ENCODE measurements around the gene C1orf53.

- no peak for TF ChIP-seq ZFP3 (CRISPR knock-in tag; IDR thresholded peaks at IDR 0.05)
- no peak for TF ChIP-seq OSR1 (CRISPR knock-in tag; IDR thresholded peaks at IDR 0.05)
- no peak for TF ChIP-seq POU6F1 (CRISPR knock-in tag; IDR thresholded peaks at IDR 0.05; ENCODE audit: borderline replicate concordance, low read depth)
- TF ChIP-seq, protein P1, sequence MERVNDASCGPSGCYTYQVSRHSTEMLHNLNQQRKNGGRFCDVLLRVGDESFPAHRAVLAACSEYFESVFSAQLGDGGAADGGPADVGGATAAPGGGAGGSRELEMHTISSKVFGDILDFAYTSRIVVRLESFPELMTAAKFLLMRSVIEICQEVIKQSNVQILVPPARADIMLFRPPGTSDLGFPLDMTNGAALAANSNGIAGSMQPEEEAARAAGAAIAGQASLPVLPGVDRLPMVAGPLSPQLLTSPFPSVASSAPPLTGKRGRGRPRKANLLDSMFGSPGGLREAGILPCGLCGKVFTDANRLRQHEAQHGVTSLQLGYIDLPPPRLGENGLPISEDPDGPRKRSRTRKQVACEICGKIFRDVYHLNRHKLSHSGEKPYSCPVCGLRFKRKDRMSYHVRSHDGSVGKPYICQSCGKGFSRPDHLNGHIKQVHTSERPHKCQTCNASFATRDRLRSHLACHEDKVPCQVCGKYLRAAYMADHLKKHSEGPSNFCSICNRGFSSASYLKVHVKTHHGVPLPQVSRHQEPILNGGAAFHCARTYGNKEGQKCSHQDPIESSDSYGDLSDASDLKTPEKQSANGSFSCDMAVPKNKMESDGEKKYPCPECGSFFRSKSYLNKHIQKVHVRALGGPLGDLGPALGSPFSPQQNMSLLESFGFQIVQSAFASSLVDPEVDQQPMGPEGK (CRISPR knock-in tag; IDR thresholded peaks at IDR 0.05; ENCODE audit: borderline replicate concordance), result no peak
- no peak for TF ChIP-seq ARNTL (CRISPR knock-in tag; IDR thresholded peaks at IDR 0.05; ENCODE audit: borderline replicate concordance, low read depth)
- no peak for TF ChIP-seq TSHZ2 (CRISPR knock-in tag; IDR thresholded peaks at IDR 0.05)
- no peak for TF ChIP-seq PPARA (CRISPR knock-in tag; IDR thresholded peaks at IDR 0.05; ENCODE audit: borderline replicate concordance)
- no peak for TF ChIP-seq CSDC2 (CRISPR knock-in tag; IDR thresholded peaks at IDR 0.05)
- TF ChIP-seq ZNF565 (CRISPR knock-in tag; conservative IDR thresholded peaks at IDR 0.05; ENCODE audit: low read depth), result no peak
- TF ChIP-seq, protein P2, sequence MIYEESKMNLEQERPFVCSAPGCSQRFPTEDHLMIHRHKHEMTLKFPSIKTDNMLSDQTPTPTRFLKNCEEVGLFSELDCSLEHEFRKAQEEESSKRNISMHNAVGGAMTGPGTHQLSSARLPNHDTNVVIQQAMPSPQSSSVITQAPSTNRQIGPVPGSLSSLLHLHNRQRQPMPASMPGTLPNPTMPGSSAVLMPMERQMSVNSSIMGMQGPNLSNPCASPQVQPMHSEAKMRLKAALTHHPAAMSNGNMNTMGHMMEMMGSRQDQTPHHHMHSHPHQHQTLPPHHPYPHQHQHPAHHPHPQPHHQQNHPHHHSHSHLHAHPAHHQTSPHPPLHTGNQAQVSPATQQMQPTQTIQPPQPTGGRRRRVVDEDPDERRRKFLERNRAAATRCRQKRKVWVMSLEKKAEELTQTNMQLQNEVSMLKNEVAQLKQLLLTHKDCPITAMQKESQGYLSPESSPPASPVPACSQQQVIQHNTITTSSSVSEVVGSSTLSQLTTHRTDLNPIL (CRISPR knock-in tag; IDR thresholded peaks at IDR 0.05; ENCODE audit: low read depth), result no peak
- no peak for TF ChIP-seq ZNF70 (CRISPR knock-in tag; IDR thresholded peaks at IDR 0.05)
- no peak for TF ChIP-seq RARB (CRISPR knock-in tag; IDR thresholded peaks at IDR 0.05)
- TF ChIP-seq ESRRG (CRISPR knock-in tag; IDR thresholded peaks at IDR 0.05), result no peak
- no peak for TF ChIP-seq SNAI2 (CRISPR knock-in tag; IDR thresholded peaks at IDR 0.05)
Observed at GRCh38 chr1:197859024-197859423, 43.4 kb upstream of the C1orf53 start.

Data from SK-N-SH treated with all-trans-retinoic acid at 6 μM for 48 hours (cell line).